H1 (cell line): ENCODE measurements around the gene TCERG1L. TPM values are rescaled to one million over a fixed set of nuclear protein-coding genes. Genes with fewer than 3 reads are reported as not detected.

ENCODE experiments used
- CTCF ChIA-PET: fragments of 300-600 bp; sonication (Branson Sonifier 250); formaldehyde crosslinking; loops from one replicate; lab custom pipeline; 2021; ENCODE audit not compliant: partially characterized antibody; lab: Charles Lee
- POLR2A ChIA-PET: fragments of 300-600 bp; sonication (Branson Sonifier 250); formaldehyde crosslinking; loops from one replicate; lab custom pipeline; 2021; ENCODE audit warnings: inconsistent platforms; ENCODE audit not compliant: partially characterized antibody; lab: Charles Lee
- DNase-seq, 2 experiments: peaks; one replicate each; pipeline versions ENCODE4 v3.0.0 to v3.0.0-alpha.2; 2010 to 2022; ENCODE audit warnings: low spot score in 2 of 2, low read depth in 1 of 2, mixed read lengths in 1 of 2
- FAIRE-seq: peaks from 2 replicates; lab custom pipeline; 2011; peaks lifted over from hg19 to GRCh38; lab: Jason Lieb, UNC
- H2AFZ ChIP-seq: 2 replicates; pipeline ENCODE4 v1.8.1; 2012; ENCODE audit warnings: low read length, inconsistent platforms
- H2AK5ac ChIP-seq: 2 replicates; pipeline ENCODE4 v1.6.1; 2013; ENCODE audit warnings: low read depth, low read length
- H2BK120ac ChIP-seq: replicated peaks from 2 replicates; pipeline ENCODE3; 2013; ENCODE audit warnings: low read depth, low read length, inconsistent platforms
- H2BK12ac ChIP-seq: 2 replicates; pipeline ENCODE4 v1.6.1; 2013; ENCODE audit warnings: low read depth, low read length
- H2BK15ac ChIP-seq: 2 replicates; pipeline ENCODE4 v1.6.1; 2013; ENCODE audit warnings: low read length
- H2BK20ac ChIP-seq: 2 replicates; pipeline ENCODE4 v1.6.1; 2013; ENCODE audit warnings: low read length
- H2BK5ac ChIP-seq: 2 replicates; pipeline ENCODE4 v1.6.1; 2013; ENCODE audit warnings: low read depth, low read length
- H3K14ac ChIP-seq: 2 replicates; pipeline ENCODE4 v1.6.1; 2013; ENCODE audit warnings: inconsistent platforms; ENCODE audit not compliant: insufficient read length
- H3K18ac ChIP-seq: 2 replicates; pipeline ENCODE4 v1.6.1; 2013; ENCODE audit warnings: low read length; ENCODE audit errors: extremely low read depth
- H3K23ac ChIP-seq: 2 replicates; pipeline ENCODE4 v1.6.1; 2013; ENCODE audit warnings: inconsistent platforms; ENCODE audit not compliant: insufficient read length
- H3K23me2 ChIP-seq: 2 replicates; pipeline ENCODE4 v1.6.1; 2013; ENCODE audit warnings: low read depth, low read length
- H3K27ac ChIP-seq: 2 replicates; pipeline ENCODE4 v1.6.1; 2011; ENCODE audit warnings: low read depth, low read length, inconsistent platforms
- H3K27me3 ChIP-seq, 4 experiments: replicated peaks in 1 of 4; 1 replicate in 1 of 4; 2 replicates in 3 of 4; pipeline versions ENCODE4 v1.6.1 to v1.8.1; 2011 to 2013; ENCODE audit warnings: low read length in 3 of 4, mild to moderate bottlenecking in 3 of 4, inconsistent platforms in 2 of 4, mixed read lengths in 2 of 4, moderate library complexity in 1 of 4; ENCODE audit not compliant: control insufficient read depth in 3 of 4, insufficient read depth in 3 of 4; ENCODE audit errors: extremely low read depth in 1 of 4
- H3K36me3 ChIP-seq, 4 experiments: 2 replicates each; pipeline versions ENCODE4 v1.6.1 to v1.8.1; 2011 to 2013; ENCODE audit warnings: mild to moderate bottlenecking in 4 of 4, low read length in 3 of 4, moderate library complexity in 2 of 4, control low read depth in 1 of 4, inconsistent platforms in 1 of 4; ENCODE audit not compliant: insufficient read depth in 4 of 4, control insufficient read depth in 2 of 4
- H3K4ac ChIP-seq: replicated peaks from 2 replicates; pipeline ENCODE3; 2013; ENCODE audit warnings: low read length, low read depth, mixed read lengths, inconsistent platforms; ENCODE audit not compliant: insufficient read length
- H3K4me1 ChIP-seq, 4 experiments: replicated peaks in 1 of 4; 1 replicate in 1 of 4; 2 replicates in 3 of 4; pipeline versions ENCODE4 v1.6.1 to v1.8.1; 2011 to 2013; ENCODE audit warnings: low read length in 3 of 4, inconsistent platforms in 2 of 4, mixed read lengths in 1 of 4; ENCODE audit not compliant: insufficient read depth in 4 of 4, control insufficient read depth in 3 of 4
- H3K4me2 ChIP-seq, 2 experiments: 2 replicates each; pipeline versions ENCODE4 v1.6.1 to v1.8.1; 2011 to 2013; ENCODE audit warnings: low read depth in 2 of 2, low read length in 2 of 2, control low read depth in 1 of 2, inconsistent platforms in 1 of 2, mild to moderate bottlenecking in 1 of 2; ENCODE audit not compliant: insufficient read depth in 1 of 2
- H3K4me3 ChIP-seq, 4 experiments: fragments of 200-600, 300-600 bp in 1 of 4; sonication (generic), shearing (Covaris generic), sonication (Bioruptor Twin) in 1 of 4; 2 replicates each; pipeline versions ENCODE4 v1.5.1 to v1.8.1; 2011 to 2016; ENCODE audit warnings: low read length in 4 of 4, low read depth in 3 of 4, control low read depth in 2 of 4, inconsistent platforms in 2 of 4, mild to moderate bottlenecking in 2 of 4, mixed read lengths in 1 of 4, moderate library complexity in 1 of 4; ENCODE audit not compliant: insufficient read depth in 2 of 4; ENCODE audit errors: extremely low read depth in 1 of 4
- H3K56ac ChIP-seq: replicated peaks from 2 replicates; pipeline ENCODE3; 2013; ENCODE audit warnings: low read depth, mild to moderate bottlenecking, mixed read lengths, low read length, inconsistent platforms; ENCODE audit not compliant: insufficient read length
- H3K79me1 ChIP-seq: 2 replicates; pipeline ENCODE4 v1.6.1; 2013; ENCODE audit warnings: low read depth, low read length, control low read depth
- H3K79me2 ChIP-seq, 2 experiments: 2 replicates each; pipeline versions ENCODE4 v1.6.1 to v1.8.1; 2012 to 2013; ENCODE audit warnings: low read length in 2 of 2, mild to moderate bottlenecking in 2 of 2, inconsistent platforms in 1 of 2; ENCODE audit not compliant: insufficient read depth in 2 of 2, control insufficient read depth in 1 of 2
- H3K9ac ChIP-seq, 4 experiments: replicated peaks in 1 of 4; 1 replicate in 1 of 4; 2 replicates in 3 of 4; pipeline versions ENCODE4 v1.6.1 to v1.8.1; 2011 to 2013; ENCODE audit warnings: low read depth in 3 of 4, low read length in 3 of 4, control low read depth in 2 of 4, mild to moderate bottlenecking in 2 of 4, moderate library complexity in 2 of 4, inconsistent platforms in 1 of 4; ENCODE audit errors: extremely low read depth in 1 of 4
- H3K9me3 ChIP-seq, 2 experiments: 2 replicates each; pipeline versions ENCODE4 v1.6.1 to v1.8.1; 2012 to 2013; ENCODE audit warnings: mild to moderate bottlenecking in 2 of 2, moderate library complexity in 2 of 2, control low read depth in 1 of 2, inconsistent platforms in 1 of 2, low read depth in 1 of 2, low read length in 1 of 2, mixed read lengths in 1 of 2; ENCODE audit not compliant: insufficient read depth in 2 of 2
- H4K20me1 ChIP-seq, 2 experiments: replicated peaks in 1 of 2; 2 replicates each; pipeline versions ENCODE3 to v1.8.1; 2011 to 2013; ENCODE audit warnings: inconsistent platforms in 2 of 2, low read length in 2 of 2, mild to moderate bottlenecking in 1 of 2; ENCODE audit not compliant: insufficient read depth in 2 of 2, control insufficient read depth in 1 of 2
- H4K5ac ChIP-seq: 2 replicates; pipeline ENCODE4 v1.6.1; 2013; ENCODE audit warnings: low read length, low read depth, mixed read lengths, inconsistent platforms; ENCODE audit not compliant: insufficient read length
- H4K8ac ChIP-seq: 2 replicates; pipeline ENCODE4 v1.8.0; 2013; ENCODE audit warnings: mild to moderate bottlenecking, moderate library complexity, low read length, inconsistent platforms; ENCODE audit not compliant: insufficient read depth; ENCODE audit errors: extremely low read depth
- H4K91ac ChIP-seq: replicated peaks from 2 replicates; pipeline ENCODE3; 2013; ENCODE audit warnings: low read length, mixed read lengths, inconsistent platforms; ENCODE audit not compliant: insufficient read length
- CBX5 ChIP-seq: fragments of 300-800, 300-1000 bp; sonication (generic); IDR thresholded peaks from 2 replicates; pipeline ENCODE4 v1.7.1; 2016; ENCODE audit warnings: antibody characterized with exemption, low read length, low read depth
- CHD1 ChIP-seq: IDR thresholded peaks from 2 replicates; pipeline ENCODE4 v1.6.1; 2012; ENCODE audit warnings: low read depth, low read length, improper control_type of control experiment
- CHD2 ChIP-seq: IDR thresholded peaks from 2 replicates; pipeline ENCODE4 v1.6.1; 2012; ENCODE audit warnings: low read length, improper control_type of control experiment
- GABPA ChIP-seq: IDR thresholded peaks from 2 replicates; pipeline ENCODE4 v1.6.1; 2011; ENCODE audit warnings: mild to moderate bottlenecking, low read length, moderate library complexity, borderline replicate concordance; ENCODE audit not compliant: insufficient read depth
- KDM1A ChIP-seq: fragments of 200-600, 300-600 bp; sonication (generic); IDR thresholded peaks from 2 replicates; pipeline ENCODE4 v1.7.1; 2016; ENCODE audit warnings: mild to moderate bottlenecking, low read length, borderline replicate concordance
- KDM4A ChIP-seq: IDR thresholded peaks from one replicate; pipeline ENCODE4 v1.7.1; 2012; ENCODE audit warnings: low read depth, mild to moderate bottlenecking, moderate library complexity, low read length, inconsistent platforms; ENCODE audit not compliant: severe bottlenecking
- NANOG ChIP-seq: IDR thresholded peaks from 2 replicates; pipeline ENCODE4 v1.6.1; 2011; ENCODE audit warnings: low read length, low read depth, mild to moderate bottlenecking, inconsistent platforms; ENCODE audit not compliant: insufficient read depth, poor library complexity, severe bottlenecking
- NRF1 ChIP-seq: IDR thresholded peaks from 2 replicates; pipeline ENCODE4 v1.6.1; 2011; ENCODE audit warnings: mild to moderate bottlenecking, low read depth, low read length, improper control_type of control experiment
- POLR2A ChIP-seq, 2 experiments: IDR thresholded peaks; 1 replicate in 1 of 2; 2 replicates in 1 of 2; pipeline ENCODE4 v1.6.1; 2011; ENCODE audit warnings: low read depth in 2 of 2, low read length in 2 of 2, mild to moderate bottlenecking in 2 of 2; ENCODE audit errors: control extremely low read depth in 1 of 2
- POLR2AphosphoS5 ChIP-seq: IDR thresholded peaks from 2 replicates; pipeline ENCODE4 v1.6.1; 2011; ENCODE audit warnings: low read depth, low read length
- RFX5 ChIP-seq: IDR thresholded peaks from 2 replicates; pipeline ENCODE4 v1.6.1; 2011; ENCODE audit warnings: low read depth, low read length, improper control_type of control experiment, borderline replicate concordance
- RNF2 ChIP-seq: fragments of 200-900, 300-1000 bp; sonication (generic); IDR thresholded peaks from 2 replicates; pipeline ENCODE4 v1.7.1; 2016; ENCODE audit warnings: borderline replicate concordance, low read depth, mild to moderate bottlenecking, antibody characterized with exemption, low read length; ENCODE audit not compliant: poor library complexity, severe bottlenecking; ENCODE audit errors: missing control alignments
- SP2 ChIP-seq: IDR thresholded peaks from 2 replicates; pipeline ENCODE4 v1.6.1; 2012; ENCODE audit warnings: mild to moderate bottlenecking, low read length, inconsistent platforms
- SUZ12 ChIP-seq: fragments of 200-600 bp; sonication (generic); IDR thresholded peaks from 2 replicates; pipeline ENCODE4 v1.6.1; 2012; ENCODE audit warnings: mild to moderate bottlenecking, inconsistent platforms, low read length, moderate library complexity, mixed read lengths
- WGBS, 2 experiments: shearing (Covaris generic) in 1 of 2; methylation state at CpG; one replicate each; pipeline versions ENCODE4 v1.1.6 to v1.1.7; 2013 to 2015; ENCODE audit warnings: low lambda C conversion rate in 2 of 2, mixed read lengths in 2 of 2, inconsistent platforms in 1 of 2, low coverage in 1 of 2, missing lambda C conversion rate in 1 of 2; ENCODE audit not compliant: insufficient replicate concordance in 2 of 2, insufficient coverage in 1 of 2, insufficient read length in 1 of 2; ENCODE audit errors: extremely low coverage in 1 of 2, missing lambda C conversion rate in 1 of 2; 5-methylcytosine and 5-hydroxymethylcytosine counted together
- polyA plus RNA-seq, 7 experiments: library from polyadenylated mRNA; depleted of rRNA in 3 of 7; stranded (reverse) in 5 of 7; unstranded in 2 of 7; fragments of >200 nt in 5 of 7; fragments of 200-250 nt in 2 of 7; gene quantifications; 1 replicate in 5 of 7; 2 replicates in 1 of 7; 4 replicates in 1 of 7; pipeline versions ENCODE4 v1.2.1 to v1.2.3, GENCODE V29; 2011 to 2013; ENCODE audit warnings: missing spikeins in 2 of 7, mixed read lengths in 2 of 7
- total RNA-seq: library from RNA; stranded (reverse); fragmentation: NEBNext Ultra II Directional; extraction: Animal tissue kit (Norgen Biotek cat#: 25700); gene quantifications from 2 replicates; pipeline ENCODE4 v1.2.1, GENCODE V29; 2021

TCERG1L gene
- total and polyA plus RNA-seq, 2 of the 8 experiments (the other 6 are each of a cell fraction or from before 2014, with no cell fraction given): 3.9 to 6.9 TPM

DNA sequence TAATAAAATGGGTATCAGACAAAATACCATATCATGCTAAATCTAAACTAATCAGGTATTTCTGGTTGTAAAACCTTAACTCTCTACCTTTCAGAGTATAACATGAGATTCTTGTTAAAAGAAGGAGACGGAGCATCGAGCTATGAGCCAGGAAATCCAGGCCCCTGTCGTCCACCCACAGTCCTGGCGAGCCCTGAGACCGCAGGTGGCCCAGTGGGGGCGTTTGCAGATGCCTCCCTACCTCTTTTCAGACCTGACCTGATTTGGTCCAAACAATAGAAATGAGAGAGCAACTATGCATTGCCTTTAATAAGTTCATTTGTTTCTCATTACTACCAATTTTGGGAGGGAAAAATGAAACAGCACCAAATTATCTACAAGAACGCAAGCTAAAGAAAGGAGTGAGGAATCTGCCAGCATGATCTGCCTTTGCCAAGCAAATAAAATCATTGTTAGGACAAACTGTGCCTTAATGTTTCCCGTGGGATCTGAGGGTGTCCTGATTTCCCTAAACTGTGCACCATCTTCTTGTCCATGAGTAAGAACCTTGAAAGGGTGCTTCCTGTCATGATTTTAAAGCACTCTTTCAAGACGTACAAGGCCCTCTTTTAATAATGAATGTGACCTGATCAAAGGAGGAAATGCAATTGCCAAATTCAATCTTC lies 166.7 kb downstream of the TCERG1L start:
- Histone ChIP-seq H3K27me3 (no peaks in the 10 kb centered on the region; a peak in 1 of 7 replicates), H3K79me1 (no peaks in the 10 kb centered on the region), H2BK20ac (no peak overlapping the region), H3K9me3 (peaks cover 0 to 7% of the 10 kb centered on the region in 2 experiments; a peak in 1 of 4 replicates), H3K36me3 (no peaks in the 10 kb centered on the region), H3K4me3 (no peak overlapping the region), H2BK15ac (no peak overlapping the region), H3K56ac (no peak overlapping the region), H4K20me1 (no peaks in the 10 kb centered on the region), H4K91ac (no peak overlapping the region), H3K23me2 (no peaks in the 10 kb centered on the region; the same call in 1 of the 2 replicates), H3K4me1 (peaks cover 0 to 3% (median 1%) of the 10 kb centered on the region in 4 experiments; a peak in 5 of 7 replicates), H2AFZ (no peak overlapping the region), H4K5ac (no peak overlapping the region), H3K18ac (no peak overlapping the region), H2AK5ac (no peak overlapping the region), H2BK5ac (no peak overlapping the region), H3K9ac (no peak overlapping the region), H3K14ac (no peak overlapping the region), H3K4me2 (no peak overlapping the region), H3K4ac (no peak overlapping the region), H2BK120ac (no peak overlapping the region), H3K23ac (no peak overlapping the region), H4K8ac (no peak overlapping the region), H2BK12ac (no peak overlapping the region), H3K79me2 (no peaks in the 10 kb centered on the region), H3K27ac (no peak overlapping the region)
- WGBS, 2 experiments: 76% methylated on average over 9 of the region's 9 CpGs; no CpG with 5 or more reads in 1 of the 2 experiments
- CTCF ChIA-PET: interaction anchor here (1.4 kb wide), 1 partner anchor 137 kb away, joined by 3 read pairs; no protein-coding TSS in a partner anchor
- POLR2A ChIA-PET: no interaction called here
- FAIRE-seq (no peak), DNase-seq (no peak)
- no peak for TF ChIP-seq CHD2
- no peak for TF ChIP-seq CHD1
- TF ChIP-seq SP2: no peak
- TF ChIP-seq NANOG: no peak
- no peak for TF ChIP-seq POLR2A (IDR thresholded peaks at IDR 0.05; ENCODE audit: control extremely low read depth in 1 of 2, low read depth in 2 of 2, low read length in 2 of 2)
- TF ChIP-seq KDM4A: no peak
- no peak for TF ChIP-seq POLR2AphosphoS5
- no peak for TF ChIP-seq RFX5
- no peak for TF ChIP-seq NRF1
- no peak for TF ChIP-seq RNF2
- no peak for TF ChIP-seq GABPA
- TF ChIP-seq CBX5: no peak
- no peak for TF ChIP-seq KDM1A
- TF ChIP-seq SUZ12: no peak
